SK-N-MC (cell line): ENCODE data around the gene KIF1A.

Experiments
- EZH2 ChIP-seq: fragments of 200-600 bp; sonication (generic); IDR thresholded peaks from one replicate; pipeline ENCODE4 v1.6.1; 2017; ENCODE audit warnings: antibody characterized with exemption
- POLR2AphosphoS5 ChIP-seq: IDR thresholded peaks from 2 replicates; pipeline ENCODE4 v1.6.1; 2012; ENCODE audit warnings: mild to moderate bottlenecking, low read depth, low read length, borderline replicate concordance

GRCh38 chr2:240782886-240783818, 36.9 kb downstream of the KIF1A start:
- TF ChIP-seq EZH2 (no peak), POLR2AphosphoS5 (no peak)
